HG02884 (cell line): ENCODE data around the gene PPIB.

Experiments
- ATAC-seq: cut with Tn5 transposase; IDR thresholded peaks from one replicate; pipeline ENCODE4 v1.9.1; 2021; ENCODE audit warnings: mild to moderate bottlenecking, moderate library complexity; ENCODE audit not compliant: unreplicated experiment

PPIB gene

DNA sequence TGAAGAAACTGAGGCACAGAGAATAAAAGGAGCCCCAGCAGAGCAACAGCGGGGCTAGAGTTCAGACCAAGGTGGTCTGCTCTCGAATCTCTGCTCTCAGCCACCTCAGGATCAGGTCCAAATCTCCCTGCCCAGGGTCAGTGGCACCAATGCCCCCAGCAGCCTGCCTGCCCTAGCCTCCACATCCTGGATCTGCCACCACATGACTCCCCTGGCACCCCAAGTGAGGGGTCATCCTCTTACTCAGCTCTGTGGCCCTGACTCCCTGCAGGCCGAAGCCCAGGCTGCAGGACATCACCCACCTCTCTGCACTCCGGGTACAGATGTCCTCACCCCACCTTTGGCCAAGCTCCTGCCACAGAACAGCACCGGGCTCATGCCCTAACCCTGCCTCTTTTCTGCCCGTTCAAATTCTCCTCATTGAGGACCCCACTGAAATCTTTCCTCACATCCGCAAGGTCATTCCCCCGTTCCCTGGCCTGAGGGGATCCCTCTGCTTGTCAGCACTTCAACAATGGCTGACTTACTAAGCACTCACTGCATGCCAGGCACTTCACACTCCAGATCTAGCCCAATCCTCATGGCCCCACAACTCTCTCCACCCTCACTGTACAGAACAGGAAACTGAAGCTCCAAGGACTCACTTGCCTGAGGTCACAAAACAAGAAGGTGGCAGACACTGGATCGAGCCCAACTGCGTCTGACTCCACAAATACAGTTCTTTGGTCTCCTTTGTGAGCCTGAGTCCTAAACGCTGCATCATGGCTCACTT is 4.3 kb downstream of the PPIB start:
- ATAC-seq = no peak

DNA sequence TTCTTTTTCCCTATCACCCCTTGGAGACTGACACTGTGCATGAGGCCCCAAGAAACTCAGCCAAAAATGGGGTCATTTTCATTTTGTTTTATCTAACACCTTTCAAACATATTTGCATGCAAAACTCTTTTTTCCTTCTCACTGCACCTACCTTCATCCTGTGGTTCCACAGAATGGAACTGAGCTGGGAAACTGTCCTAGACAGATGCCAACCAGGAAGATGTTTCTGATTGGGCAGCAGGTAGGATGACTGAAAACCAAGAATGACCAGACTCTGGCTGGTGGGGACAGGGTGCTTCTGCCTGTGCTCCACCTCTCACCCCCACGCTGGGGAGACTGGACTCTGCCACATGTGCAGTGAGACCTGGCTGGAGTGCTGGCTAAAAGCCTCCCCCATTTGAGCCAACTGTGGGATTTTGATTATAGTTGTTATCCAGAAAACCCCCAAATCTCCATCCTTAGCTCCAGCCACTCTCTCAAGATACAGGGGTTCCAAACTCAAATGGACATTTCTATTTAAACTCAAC is 5.2 kb downstream of the PPIB start:
- no peak for ATAC-seq

DNA sequence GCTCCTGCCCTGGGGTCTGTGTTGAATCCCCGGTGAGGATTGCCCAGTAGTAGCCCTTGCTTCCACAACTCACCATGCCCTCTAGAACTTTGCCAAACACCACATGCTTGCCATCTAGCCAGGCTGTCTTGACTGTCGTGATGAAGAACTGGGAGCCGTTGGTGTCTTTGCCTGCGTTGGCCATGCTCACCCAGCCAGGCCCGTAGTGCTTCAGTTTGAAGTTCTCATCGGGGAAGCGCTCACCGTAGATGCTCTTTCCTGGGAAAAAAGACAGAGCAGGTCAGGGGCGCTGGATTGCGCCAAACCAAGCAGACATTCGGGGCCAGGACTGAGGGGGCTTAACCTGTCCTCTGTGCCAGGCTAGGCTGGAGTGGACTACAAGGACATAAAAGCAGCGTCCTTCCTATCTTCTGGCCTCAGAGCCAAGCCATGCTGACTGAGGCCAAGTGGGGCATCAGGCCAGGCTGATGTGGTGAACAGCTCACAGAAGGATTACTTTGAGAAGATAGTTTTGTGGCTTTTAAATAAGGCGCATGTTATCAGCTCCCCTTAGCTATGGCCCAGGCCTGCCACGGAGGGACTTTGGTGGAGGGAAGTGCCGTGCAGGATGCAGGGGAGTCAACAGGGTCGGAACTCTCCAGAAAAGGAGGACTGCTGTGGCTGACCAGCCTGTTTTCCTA is 6.0 kb downstream of the PPIB start:
- ATAC-seq = no peak

DNA sequence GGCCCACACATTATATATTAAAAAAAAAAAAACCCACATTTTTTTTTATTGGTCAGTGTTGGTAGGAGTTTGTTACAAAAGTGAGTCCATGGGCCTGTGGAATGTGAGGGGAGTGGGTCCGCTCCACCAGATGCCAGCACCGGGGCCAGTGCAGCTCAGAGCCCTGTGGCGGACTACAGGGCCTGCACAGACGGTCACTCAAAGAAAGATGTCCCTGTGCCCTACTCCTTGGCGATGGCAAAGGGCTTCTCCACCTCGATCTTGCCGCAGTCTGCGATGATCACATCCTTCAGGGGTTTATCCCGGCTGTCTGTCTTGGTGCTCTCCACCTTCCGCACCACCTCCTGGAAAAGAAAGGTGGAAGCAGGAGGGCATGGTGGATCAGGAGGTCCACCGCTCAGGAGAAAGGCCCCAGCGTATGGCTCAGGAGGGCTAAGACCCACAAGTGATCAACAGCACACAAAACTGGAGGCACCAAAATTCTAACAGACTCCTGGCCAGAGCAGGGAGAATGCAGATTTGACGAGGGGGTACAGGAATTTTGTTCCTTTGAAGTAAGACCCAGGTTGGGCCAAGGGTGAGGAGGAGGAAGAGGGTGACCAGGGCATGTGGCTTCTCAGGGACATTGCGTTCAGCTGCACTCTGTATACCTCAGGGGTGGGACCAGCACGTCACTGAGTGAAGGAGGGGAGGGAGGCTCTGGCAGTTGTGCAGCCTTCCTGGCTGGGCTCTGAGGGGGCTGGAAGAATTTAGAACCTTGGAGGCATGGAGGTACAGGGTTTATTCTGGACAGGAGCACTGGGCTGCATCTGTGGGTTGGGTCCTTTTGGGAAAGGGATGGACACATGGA is 6.8 kb downstream of the PPIB start:
- no peak for ATAC-seq

DNA sequence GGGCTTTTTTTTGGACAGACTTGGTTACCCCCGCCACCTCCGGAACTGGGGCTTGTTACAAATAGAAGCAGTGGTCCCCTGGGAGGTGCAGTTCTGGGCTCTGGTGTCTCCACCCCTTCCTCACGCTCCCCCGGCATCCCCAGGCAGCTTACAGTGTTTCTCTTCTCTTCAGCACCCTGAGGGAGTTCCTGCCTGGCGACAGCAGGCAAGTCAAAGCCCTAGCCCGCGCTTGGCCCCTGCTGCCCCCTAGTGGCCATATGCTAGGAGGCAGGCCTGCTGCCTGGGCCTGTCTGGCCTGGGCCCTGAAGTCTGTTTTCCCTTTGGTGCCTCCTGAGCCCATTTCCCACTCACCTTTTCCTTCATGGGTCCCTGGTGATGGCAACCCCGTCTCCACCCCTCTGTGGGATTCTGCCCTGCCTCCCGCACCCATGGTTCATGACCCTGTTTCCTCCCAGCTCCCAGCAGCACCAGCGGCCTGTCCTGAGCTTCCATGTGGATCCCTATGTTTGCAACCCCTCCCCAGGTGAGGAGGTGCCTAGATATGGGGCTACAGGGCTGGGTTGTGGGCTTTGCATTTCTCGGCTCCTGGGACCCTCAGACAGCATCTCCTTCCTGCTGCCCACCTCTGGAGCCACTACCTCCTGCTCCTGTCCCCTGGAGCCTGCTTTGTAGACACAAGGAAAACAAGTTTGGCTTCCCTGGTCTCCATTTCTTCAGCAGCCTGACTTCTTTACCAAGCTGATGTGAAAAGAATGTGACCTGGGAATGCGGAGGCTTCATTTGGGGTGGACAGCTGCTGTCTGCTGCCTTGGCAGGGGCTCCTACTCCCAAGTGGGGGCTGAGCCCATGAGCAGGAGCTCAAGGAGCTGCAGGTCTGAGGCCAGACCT is 9.1 kb downstream of the PPIB start:
- peak; percentile 55 for ATAC-seq

DNA sequence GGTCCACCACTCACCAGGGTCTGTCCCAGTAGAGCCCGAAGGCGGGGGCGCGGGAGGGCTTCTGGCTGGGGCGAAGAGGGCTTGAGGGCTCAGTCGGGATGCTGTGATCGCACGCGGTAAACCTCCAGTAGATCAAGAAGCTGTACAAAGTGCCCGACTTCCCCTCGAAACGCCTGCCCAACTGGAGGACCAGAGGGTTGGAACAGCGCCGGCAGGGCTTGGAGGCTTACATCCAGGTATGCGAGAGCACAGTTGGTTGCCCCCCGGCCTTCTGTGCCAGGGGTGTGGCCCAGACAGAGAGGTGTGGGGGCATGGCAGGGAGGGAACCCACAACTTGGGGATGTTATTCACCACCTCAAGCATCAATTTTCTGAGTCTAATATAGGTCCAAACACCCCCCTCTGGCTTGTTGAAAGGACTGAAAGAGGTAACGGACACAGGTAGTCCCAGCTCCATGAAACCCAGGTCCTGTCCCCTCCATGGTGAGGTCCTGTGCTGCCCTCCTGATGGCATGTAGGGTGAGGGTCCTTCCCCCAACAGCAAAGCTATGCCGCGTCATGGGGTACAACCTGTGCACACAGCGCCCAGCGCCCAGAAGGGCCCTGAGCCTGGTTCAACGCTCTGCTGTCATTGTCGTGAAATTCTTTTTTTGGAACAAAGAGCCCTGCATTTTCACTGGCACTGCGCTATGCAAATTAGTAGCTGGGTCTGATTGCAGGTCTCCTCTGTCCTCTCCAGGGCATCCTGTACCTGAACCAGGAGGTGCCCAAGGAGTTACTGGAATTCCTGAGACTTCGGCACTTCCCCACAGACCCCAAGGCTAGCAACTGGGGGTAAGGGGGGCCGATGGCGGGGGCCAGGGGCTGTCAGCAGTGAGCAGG is 10.1 kb downstream of the PPIB start:
- ATAC-seq = no peak

DNA sequence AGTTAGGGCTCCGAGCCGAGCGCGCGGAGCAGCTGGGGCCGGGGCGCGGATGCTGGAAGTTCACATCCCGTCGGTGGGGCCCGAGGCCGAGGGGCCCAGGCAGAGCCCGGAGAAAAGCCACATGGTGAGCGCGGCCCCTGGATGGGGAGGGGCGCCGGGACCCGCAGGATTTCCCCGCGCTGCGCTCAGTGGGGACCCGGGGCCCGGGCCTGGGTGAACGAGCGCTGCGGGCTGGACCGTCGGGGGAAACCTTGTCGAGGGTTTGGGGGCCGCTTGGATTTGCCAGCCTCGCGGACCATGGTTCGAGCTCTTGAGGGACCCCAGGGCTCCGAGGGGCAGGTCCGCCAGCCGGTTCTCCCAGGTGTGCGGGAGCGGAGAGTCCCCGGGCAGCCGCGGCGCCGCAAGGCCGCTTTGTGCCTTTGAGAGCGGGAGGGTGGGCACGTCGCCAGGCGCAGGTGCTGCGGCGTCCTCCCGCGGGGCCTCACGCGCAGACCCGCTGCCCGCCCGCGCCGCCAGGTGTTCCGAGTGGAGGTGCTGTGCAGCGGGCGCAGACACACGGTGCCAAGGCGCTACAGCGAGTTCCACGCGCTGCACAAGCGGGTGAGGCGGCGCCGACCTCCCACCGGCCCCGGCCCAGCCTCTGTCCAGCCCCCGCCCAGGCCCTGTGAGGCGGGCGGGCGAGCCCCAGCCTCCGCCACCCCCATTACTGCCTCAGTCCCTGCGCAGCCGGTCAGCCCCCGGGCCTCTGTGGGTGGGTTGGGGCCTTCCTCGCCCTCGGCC is 10.9 kb downstream of the PPIB start, which contains the start of gene SNX22:
TSS of gene SNX22 (plus strand) at position 5 of the 780 bp plus-strand sequence. CDS start at position 50, 45 bp downstream.
- ATAC-seq = no peak

DNA sequence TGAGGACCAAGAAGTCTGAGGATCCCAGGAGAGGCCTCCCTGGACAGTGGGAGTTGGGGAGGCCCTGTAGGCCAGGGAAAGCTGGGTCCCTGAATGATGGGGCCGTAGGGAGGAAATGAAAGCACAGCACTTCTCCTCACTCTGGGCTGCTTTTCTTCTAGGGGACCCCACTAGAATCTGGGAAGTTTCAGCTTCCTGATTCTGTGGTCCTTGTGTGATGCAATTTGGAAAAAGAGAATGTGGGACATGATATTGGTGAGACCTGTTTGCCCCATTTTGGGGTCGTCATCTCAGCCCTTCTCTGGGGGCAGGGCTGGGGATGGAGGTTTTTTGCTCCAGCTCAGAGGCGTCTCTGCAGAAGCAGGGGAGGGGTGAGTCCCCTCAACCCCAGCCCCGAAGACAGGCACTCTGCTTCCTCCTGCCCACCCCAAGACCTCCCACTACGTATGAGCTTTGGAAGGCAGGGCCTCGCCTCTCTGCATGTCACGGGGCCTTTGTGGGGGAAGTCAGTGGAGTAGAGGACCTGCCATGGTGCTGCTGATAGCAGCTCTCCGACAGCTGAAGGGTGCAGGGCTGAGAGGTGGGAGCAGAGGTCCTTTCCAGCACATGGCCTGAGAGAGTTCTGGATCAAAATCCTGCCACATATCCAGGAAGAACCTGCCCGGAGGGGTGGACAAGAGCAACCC is 12.8 kb downstream of the PPIB start:
- no peak for ATAC-seq

DNA sequence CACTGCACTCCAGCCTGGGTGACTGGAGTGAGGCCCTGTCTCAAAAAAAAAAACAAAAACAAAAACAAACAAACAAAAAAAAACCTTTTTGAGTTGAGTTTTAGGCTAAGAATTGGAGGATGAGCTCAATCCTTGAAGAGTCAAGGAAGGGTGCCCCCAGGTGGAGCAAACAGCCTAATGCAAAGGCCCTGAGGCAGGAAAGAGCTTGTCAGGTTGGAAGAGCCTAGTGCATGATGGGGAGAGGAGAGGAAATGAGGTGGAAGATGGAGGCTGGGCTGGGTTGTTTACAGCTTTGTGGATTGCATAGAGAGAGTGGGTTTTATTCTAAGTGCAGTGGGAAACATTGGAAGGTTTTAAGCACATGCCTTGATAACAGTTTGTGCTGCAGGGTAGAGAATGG is 13.4 kb downstream of the PPIB start:
- ATAC-seq = no peak

DNA sequence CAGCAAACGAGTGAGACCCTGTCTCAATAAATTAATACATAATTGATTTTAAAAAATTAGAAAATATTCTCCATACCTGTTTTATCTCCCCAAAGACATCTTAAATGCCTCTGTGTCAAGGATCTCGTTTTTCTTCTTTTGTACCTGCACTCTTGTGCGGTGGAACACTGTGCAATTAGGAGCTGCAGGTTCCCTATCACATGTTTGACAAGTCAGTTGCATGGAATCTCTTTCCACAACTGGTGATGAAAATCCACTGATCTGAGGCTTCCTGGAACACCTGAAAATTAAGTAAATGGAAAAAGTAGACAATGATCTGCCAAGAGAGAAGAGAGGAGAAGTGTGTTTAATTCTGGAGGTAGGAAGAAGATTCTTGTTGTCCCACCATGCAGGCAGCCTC is 14.2 kb downstream of the PPIB start:
- ATAC-seq = no peak

DNA sequence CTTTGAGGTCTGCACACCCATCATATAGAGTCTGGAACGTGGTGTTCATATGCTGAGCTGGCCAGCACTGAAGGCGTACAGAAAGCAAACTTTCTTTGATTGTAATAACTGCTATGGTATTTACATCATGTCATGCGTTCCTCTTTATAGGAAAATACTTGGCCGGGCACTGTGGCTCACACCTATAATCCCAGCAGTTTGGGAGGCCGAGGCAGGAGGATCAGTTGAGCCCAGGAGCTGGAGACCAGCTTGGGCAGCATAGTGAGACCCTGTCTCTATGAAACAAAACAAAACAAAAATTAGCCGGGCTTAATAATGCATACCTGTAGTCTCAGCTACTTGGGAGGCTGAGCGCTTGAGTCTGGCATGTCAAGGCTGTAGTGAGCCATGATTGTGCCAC is 14.7 kb downstream of the PPIB start:
- no peak for ATAC-seq

DNA sequence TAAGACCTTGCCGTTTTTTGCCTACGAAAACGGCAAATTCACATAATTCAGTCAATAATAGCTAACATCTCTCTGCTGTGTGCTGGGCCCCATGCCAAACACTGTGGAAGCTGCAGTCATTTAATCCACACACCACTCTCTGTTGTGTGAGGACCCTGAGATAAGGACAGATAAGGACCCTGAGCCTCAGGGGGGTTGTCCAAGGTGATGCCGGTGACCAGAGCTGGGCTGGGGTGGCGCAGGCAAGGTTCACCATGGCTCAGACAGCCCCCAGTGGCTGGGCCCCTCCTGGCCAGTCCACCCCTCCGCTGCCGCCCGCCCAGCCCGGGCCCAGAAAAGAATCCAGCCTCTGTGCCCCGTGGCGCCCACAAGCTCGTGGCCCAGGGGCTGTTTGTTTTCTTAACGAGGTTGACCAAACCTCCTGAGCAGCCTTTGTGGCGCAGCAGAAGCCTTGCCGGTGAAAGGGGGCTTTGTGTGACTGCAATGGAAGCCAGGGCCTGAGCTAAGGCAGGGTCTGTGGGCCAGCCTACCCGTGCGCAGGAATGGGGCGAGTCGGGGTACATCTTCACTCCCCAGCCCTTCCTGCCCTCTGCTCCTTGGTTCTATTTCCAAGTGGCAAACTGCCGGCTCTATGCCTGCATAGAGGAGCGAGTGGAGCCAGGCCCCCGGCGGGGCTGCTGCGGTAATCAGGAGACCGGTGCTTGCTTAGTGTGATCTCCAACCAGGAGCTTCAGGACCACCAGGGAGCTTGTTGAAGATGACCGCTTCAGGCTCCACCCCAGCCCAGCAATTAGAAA is 15.7 kb downstream of the PPIB start:
- no peak for ATAC-seq

DNA sequence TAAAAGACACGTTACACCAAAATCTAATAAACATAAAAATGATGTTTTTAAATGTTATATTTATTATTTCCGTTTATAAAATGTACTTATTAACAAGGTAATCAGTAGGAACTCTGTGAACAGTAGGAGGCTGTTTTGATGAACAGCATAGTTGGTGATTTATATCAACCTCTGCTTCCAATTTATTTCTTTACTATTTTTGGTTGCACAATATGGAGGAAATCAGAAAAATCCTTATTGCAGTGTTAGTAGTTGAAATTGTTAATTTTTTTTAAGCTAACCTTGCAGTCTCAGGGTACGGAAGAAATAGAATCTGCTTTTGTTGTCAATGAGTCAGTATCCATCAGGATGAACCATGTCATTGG is 16.3 kb downstream of the PPIB start:
- ATAC-seq = no peak

DNA sequence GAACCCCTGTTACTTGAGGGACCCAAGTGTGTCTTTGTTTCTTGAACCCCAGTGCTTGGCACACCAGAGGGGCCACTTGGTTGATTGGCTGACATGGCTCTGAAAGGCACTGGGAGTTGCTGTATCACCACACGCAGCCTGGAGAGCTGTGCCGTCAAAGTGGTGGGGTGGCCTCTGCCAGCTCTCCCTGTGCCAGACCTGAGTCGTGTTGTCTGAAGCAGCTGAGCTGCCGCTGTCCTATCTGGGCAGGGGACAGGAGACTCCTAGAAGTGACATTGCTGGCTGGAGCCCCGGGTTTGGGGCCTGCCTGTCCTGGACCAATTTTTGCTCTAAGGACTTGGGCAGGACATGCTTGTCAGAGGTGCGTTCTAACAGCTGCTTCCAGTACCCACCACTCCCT is 16.8 kb downstream of the PPIB start:
- ATAC-seq = no peak

DNA sequence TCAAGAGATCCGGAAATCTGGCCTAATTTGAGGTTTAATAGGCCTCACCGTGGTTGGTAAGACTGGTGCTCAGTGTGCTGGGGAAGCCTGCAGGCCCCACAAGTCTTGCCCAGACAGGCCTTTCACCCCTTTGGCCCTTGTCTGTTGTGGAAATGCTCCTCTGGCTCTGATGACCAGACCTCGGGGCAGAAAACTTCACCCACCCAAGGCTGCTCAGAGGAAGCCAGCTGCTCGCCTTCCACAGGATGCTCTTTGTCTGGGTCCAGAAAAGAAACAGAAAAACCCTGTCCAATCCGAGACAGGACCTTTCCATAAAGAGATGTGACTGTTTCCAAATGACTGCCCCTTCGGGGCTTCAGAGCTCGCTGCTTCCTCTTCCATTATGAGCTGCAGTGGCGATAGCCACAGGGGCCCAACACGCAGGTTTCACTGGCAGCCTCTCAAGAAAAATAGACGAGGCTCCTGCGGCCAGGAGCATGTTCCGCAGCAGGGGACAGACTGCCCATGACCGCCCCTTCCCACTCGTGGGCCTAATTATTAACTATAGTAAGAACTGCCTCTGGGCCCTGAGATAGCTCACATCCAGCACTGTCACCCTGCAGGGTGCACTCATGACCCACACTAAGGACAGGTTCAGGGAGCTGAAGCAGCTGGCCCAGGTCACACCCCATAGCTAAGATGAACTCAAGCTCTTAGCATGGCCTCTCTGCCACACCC is 18.1 kb downstream of the PPIB start:
- peak; percentile 75 for ATAC-seq

DNA sequence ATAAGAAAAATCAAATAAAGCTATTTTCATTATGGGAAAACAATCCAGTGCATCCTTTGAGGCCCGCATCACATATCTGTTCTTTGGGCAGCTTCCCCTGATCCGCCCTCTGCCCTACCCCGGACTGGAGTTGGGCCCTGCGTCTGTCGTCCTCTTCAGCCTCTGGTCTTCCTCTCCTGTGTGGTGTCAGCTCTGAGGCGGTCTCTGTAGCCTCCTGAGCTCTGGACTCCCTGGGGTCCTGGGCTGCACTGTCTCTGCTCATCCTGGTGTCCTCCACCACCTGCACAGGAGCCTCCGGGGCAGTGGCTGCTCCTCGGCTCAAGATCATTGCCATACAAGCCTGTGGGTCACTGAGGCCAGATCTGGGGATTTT is 18.6 kb downstream of the PPIB start:
- no peak for ATAC-seq

DNA sequence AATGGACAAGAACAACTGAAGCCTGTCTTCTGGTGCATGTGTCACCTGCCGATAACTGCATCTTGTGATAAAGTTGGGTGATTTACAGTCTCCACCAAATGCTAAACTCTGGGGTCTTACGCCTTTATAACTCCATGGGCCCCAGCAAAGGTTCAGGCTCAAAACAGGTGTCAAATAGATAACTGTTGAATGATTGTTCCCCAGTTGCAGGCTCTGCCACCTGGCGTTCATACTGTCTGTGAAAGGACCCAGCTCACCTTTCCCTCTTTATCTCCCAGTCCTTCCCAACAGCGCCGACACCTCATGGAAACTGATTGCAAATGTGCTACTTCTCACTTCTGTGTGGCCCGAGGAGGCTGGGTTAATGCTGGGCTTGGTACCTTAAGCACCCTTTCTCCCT is 19.5 kb downstream of the PPIB start:
- no peak for ATAC-seq
